GM19043 (cell line): ENCODE results near the gene OS9.
"Not testable (repeated sequence)": the region's sequence is repeated elsewhere in the genome, so short reads cannot be mapped to it uniquely, and the experiment has no call there.

Source experiments
- ATAC-seq: cut with Tn5 transposase; IDR thresholded peaks from one replicate; pipeline ENCODE4 v1.9.1; 2021; ENCODE audit warnings: low read depth; ENCODE audit not compliant: unreplicated experiment

Gene OS9

GRCh38 chr12:57694459-57695019 is 607 bp downstream of the OS9 start:
- no peak for ATAC-seq

DNA sequence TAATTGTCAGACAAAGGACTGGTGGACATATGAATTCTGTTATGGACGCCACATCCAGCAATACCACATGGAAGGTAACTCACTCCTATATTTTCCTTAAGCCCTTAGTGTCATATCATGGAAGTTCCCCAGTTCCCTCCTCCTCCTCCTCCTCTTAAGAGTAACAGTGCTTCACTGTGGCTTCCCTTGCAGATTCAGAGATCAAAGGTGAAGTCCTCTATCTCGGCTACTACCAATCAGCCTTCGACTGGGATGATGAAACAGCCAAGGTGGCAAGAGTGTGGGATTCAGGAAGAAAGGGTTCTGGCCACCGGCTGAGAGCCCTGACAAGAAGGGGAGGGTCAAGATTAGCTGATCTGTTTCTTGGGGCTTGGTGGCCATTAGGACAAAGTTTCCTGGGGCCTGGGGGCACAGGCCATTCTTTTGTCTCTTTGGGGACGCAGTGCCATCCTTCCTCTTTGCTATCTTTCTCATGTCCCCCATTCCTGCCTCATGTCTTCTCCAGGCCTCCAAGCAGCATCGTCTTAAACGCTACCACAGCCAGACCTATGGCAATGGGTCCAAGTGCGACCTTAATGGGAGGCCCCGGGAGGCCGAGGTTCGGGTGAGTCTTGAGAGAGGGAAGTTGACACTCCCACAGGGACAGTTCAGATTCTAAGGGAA is 2.0 kb downstream of the OS9 start:
- no peak for ATAC-seq

- no peak for ATAC-seq
Measured at GRCh38 chr12:57697076-57697475, 3.1 kb downstream of the OS9 start.

GRCh38 chr12:57698414-57698813 is 4.5 kb downstream of the OS9 start:
- ATAC-seq = no peak

GRCh38 chr12:57700317-57700716 is 6.4 kb downstream of the OS9 start:
- no peak for ATAC-seq

- no peak for ATAC-seq
Measured at GRCh38 chr12:57707250-57707649, 13.3 kb downstream of the OS9 start.

DNA sequence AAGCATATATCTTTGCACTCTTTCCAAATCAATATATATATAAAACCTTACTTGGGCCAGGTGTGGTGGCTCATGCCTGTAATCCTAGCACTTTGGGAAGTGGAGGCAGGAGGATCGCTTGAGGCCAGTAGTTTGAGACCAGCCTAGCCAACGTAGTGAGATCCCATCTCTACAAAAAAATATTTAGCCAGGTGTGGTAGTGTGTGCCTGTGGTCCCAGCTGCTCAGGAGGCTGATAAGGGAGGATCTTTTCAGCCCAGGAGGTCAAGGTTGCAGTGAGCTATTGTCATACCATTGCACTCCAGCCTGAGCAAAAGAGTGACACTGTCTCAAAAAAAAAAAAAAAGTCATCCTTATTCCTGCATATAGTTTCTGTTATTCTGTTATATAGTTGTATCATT is 14.4 kb downstream of the OS9 start:
- ATAC-seq = no peak

- no peak for ATAC-seq
Measured at GRCh38 chr12:57712701-57713100, 18.8 kb downstream of the OS9 start.

GRCh38 chr12:57713209-57713608 is 19.3 kb downstream of the OS9 start:
- no peak for ATAC-seq

GRCh38 chr12:57715036-57715748 is 21.3 kb downstream of the OS9 start:
- not testable (repeated sequence) for ATAC-seq

DNA sequence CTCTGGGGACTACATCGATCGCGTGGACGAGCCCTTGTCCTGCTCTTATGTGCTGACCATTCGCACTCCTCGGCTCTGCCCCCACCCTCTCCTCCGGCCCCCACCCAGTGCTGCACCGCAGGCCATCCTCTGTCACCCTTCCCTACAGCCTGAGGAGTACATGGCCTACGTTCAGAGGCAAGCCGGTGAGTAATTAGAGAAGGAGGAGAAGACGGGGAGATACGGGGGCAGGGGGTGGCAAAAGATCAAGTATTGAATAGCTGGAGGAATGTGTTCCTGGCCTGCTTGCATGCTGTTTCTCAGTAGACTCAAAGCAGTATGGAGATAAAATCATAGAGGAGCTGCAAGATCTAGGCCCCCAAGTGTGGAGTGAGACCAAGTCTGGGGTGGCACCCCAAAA is 21.9 kb downstream of the OS9 start:
- no peak for ATAC-seq

- no peak for ATAC-seq
Measured at GRCh38 chr12:57716305-57716704, 22.4 kb downstream of the OS9 start.

DNA sequence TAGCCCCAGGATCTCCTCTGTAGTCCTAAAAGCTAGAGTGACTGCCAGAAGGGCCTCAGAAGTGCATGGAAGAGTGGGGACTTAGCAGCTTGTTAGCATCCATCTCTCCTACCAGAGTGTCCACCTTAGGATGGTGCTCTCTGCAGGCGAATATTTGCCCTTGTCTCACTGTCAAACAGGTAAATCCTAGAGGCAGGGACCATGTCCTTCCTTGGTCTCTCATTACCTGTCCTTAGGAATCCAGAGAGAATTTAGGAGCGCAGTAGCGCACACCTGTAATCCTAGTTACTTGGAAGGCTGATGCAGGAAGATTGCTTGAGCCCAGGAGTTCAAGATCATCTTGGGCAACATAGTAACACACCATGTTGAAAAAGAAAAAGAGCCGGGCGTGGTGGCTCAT is 23.2 kb downstream of the OS9 start:
- no peak for ATAC-seq

GRCh38 chr12:57717846-57718640 is 24.1 kb downstream of the OS9 start:
- no peak for ATAC-seq

DNA sequence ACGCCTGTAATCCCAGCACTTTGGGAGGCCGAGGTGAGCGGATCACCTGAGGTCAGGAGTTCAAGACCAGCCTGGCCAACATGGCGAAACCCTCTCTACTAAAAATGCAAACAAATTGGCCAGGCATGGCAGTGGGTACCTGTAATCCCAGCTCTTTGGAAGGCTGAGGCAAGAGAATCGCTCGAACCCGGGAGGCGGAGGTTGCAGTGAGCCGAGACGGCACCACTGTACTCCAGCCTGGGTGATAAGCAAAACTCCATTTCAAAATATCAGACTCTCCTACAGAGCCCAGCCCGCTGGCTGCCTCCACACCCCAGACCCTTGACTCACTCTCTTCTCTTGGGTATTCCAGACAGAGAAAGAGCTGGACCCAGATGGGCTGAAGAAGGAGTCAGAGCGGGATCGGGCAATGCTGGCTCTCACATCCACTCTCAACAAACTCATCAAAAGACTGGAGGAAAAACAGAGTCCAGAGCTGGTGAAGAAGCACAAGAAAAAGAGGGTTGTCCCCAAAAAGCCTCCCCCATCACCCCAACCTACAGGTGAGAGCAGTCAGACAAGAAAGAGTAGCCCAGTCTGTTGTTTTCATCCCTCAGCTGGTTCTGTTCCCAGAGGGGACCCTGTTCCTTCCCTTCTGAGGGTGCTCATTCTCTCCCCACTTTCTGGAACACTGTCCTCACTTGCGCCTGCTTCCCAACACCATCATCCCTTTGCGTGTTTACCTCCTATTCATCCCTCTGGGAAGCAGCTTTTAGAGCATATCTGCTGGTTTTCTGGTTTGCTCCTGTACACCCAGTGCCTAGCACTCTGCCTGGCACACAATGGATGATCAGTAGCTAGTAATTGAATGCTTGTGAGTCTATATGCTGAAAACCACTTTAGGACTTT is 25.0 kb downstream of the OS9 start:
- ATAC-seq = no peak

GRCh38 chr12:57719777-57720605 is 26.1 kb downstream of the OS9 start:
- no peak for ATAC-seq

- no peak for ATAC-seq
Measured at GRCh38 chr12:57720606-57721595, 27.0 kb downstream of the OS9 start.
